ENCODE results near the gene TBX18. TPM values are rescaled to one million over a fixed set of nuclear protein-coding genes. Genes with fewer than 3 reads are reported as not detected.

Gene TBX18
- total RNA-seq, 4 donors from 2014 or later = under 0.01 to 19.9 (median 4.3) TPM

- H3K36me3 ChIP-seq = no peaks in the 10 kb centered on the region
- no peak for TF ChIP-seq CTCF (IDR thresholded peaks at IDR 0.05)
- no peak for TF ChIP-seq POLR2A (IDR thresholded peaks at IDR 0.05)
- intact Hi-C loops (cut with DNase I; ENCODE audit: low total_unique reads) = no loop called here
- H3K4me1 ChIP-seq = peaks cover 0 to 5% of the 10 kb centered on the region in 2 donors
- H3K27ac ChIP-seq = no peak overlapping the region
- H3K4me3 ChIP-seq = no peak overlapping the region
- H3K27me3 ChIP-seq = no peaks in the 10 kb centered on the region
- DNase-seq = no peak
- H3K9me3 ChIP-seq = no peaks in the 10 kb centered on the region
Measured at GRCh38 chr6:84639396-84639795, 125.0 kb downstream of the TBX18 start.

GRCh38 chr6:84638286-84638685 is 126.1 kb downstream of the TBX18 start:
- TF ChIP-seq POLR2A (IDR thresholded peaks at IDR 0.05) = no peak
- TF ChIP-seq CTCF (IDR thresholded peaks at IDR 0.05) = no peak
- Histone ChIP-seq H3K36me3 (no peaks in the 10 kb centered on the region), H3K27me3 (no peaks in the 10 kb centered on the region), H3K4me1 (peaks cover 0 to 5% of the 10 kb centered on the region in 2 donors), H3K27ac (no peak overlapping the region), H3K4me3 (no peak overlapping the region), H3K9me3 (no peaks in the 10 kb centered on the region)
- intact Hi-C loops (cut with DNase I; ENCODE audit: low total_unique reads) = no loop called here
- DNase-seq = no peak

Small RNA genes lying within 50 kb of the gene (small RNA-seq; reads per million reads assigned to genes)
- not detected for gene AL590143.1

All from uterus (tissue), 4 donors.